ENCODE results near the gene ODC1. TPM values are rescaled to one million over a fixed set of nuclear protein-coding genes. Genes with fewer than 3 reads are reported as not detected.
"Not testable (repeated sequence)": the region's sequence is repeated elsewhere in the genome, so short reads cannot be mapped to it uniquely, and the experiment has no call there.

ODC1 gene
- 471 and 646 TPM in 2 replicates for total RNA-seq (2014; rRNA removed; shearing (Covaris generic); ENCODE audit: low replicate concordance)

DNA sequence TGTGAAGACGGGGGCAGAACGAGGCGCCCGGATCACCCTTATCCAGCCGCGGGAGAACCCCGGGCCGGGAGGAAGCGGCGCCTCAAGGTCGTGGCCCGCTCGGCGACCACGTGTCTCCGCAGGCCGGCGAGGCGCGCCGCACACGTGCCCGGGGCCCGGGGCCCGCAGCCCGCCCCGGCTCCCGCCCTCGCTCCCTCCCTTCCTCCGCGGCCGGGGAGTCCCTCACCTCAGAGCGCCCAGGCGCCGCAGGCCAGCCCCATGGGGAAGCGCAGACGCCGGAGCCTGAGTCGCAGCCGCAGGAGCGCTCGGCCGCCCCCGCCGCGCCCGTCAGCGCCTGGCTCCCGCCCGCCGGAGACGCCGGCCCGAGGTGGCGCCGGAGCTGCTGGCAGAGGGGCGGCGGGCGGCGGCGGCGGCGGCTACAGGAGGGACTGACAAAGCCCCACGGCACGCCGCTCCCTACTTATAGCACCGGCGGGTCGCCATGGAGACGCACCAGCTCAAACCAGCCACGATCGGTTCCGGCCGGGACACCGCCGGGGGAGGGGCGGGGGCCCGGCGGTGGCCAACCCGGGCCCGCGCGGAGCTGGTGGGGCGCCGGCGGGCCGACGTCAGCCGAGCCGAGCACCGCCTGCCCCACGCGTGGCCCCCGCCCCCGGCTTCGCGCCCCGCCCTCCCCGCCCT, at the start of gene ODC1:
TSS of gene ODC1 (minus strand) at position 433 of the 681 bp plus-strand sequence. CDS start 3,295 bp downstream, outside the sequence.
- Histone ChIP-seq H3K27me3 (no peaks in the 10 kb centered on the region), H3K4me3 (peak within 1 kb of the TSS; percentile 76), H3K9me3 (no peaks in the 10 kb centered on the region), H3K36me3 (peaks cover 40% of the 10 kb centered on the region)
- DNase-seq, result peak; percentile 97

- DNase-seq, result peak; percentile 91
- Histone ChIP-seq H3K36me3 (no peaks in the 10 kb centered on the region), H3K4me3 (no peak overlapping the region), H3K27me3 (no peaks in the 10 kb centered on the region), H3K9me3 (no peaks in the 10 kb centered on the region)
Measured at GRCh38 chr2:10497797-10498251, 49.7 kb upstream of the ODC1 start.

GRCh38 chr2:10495988-10496313, 47.8 kb upstream of the ODC1 start:
- H3K4me3 ChIP-seq, result no peak overlapping the region
- no peaks in the 10 kb centered on the region for H3K36me3 ChIP-seq
- H3K9me3 ChIP-seq, result no peaks in the 10 kb centered on the region
- H3K27me3 ChIP-seq, result no peaks in the 10 kb centered on the region
- no peak for DNase-seq

DNA sequence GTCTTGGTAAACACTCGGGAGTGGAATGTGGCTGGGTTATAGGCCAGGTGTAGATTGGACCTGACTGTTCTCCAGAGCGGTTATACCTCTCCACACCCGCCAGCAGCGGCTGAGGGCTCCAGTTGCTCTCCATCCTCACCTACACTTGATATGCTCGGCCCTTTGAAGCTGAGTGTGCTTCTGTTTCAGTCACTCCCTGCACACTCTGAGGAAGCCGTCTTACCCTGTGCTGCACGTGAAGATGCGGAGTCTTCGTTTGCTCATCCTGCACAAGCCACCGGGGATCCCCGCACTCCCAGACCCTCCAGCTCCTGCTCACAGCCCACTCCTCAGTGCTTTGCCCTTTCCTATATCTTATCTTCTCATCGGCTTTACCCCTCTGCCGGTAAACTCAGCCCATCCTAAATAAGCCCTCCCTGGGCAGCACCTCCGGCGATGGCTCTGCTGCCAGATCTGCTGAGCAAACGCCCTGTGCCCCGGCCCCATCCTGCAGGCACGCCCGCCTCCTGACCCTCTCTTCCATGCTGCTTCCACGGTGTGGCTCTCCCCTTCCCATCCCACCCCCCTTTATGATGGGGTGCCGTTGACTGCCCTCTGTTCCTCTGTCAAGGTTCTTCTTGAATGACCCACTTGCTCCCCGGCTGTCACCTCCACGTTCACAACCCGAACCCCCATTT, 47.3 kb upstream of the ODC1 start:
- DNase-seq, result no peak
- Histone ChIP-seq H3K36me3 (no peaks in the 10 kb centered on the region), H3K4me3 (no peak overlapping the region), H3K27me3 (no peaks in the 10 kb centered on the region), H3K9me3 (no peaks in the 10 kb centered on the region)

DNA sequence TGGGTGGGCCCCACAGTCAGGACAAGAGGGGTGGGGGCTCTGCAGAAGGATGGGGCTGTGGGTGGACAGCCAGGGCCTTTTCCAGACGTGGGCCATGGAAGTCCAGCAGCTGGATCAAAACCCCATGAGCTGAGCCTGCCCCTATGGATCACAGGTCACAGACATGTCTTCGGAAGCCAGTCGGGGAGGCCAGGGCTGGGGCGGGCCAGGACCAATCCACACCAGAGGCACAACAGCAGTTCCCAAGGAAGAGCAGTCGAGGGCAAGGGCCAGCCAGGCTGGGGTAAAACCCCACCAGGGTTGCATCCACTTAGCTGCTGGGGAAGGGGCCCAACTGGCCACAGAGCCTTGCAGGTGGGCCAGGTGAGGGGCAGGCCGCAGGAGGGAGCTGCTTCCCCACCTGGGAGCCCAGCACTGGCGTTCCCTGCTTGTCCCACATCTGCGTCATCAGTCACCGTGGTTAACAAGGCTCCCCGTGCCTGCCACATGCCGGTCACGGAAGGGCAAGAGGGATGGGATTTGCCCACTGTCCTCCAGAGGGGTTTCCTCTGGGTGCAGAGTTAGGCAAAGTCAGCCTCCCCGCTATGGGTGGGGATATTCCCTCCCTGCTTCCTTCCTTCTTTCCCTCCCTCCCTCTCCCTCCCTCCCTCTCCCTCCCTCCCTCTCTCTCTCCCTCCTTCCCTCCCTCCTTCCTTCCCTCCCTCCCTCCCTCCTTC, 46.4 kb upstream of the ODC1 start:
- no peak for DNase-seq
- H3K36me3 ChIP-seq, result no peaks in the 10 kb centered on the region
- H3K4me3 ChIP-seq, result no peak overlapping the region
- H3K27me3 ChIP-seq, result no peaks in the 10 kb centered on the region
- no peaks in the 10 kb centered on the region for H3K9me3 ChIP-seq

- Histone ChIP-seq H3K4me3 (no peak overlapping the region), H3K36me3 (no peaks in the 10 kb centered on the region), H3K27me3 (no peaks in the 10 kb centered on the region), H3K9me3 (no peaks in the 10 kb centered on the region)
- peak; percentile 94 for DNase-seq
Measured at GRCh38 chr2:10493634-10494281, 45.6 kb upstream of the ODC1 start.

DNA sequence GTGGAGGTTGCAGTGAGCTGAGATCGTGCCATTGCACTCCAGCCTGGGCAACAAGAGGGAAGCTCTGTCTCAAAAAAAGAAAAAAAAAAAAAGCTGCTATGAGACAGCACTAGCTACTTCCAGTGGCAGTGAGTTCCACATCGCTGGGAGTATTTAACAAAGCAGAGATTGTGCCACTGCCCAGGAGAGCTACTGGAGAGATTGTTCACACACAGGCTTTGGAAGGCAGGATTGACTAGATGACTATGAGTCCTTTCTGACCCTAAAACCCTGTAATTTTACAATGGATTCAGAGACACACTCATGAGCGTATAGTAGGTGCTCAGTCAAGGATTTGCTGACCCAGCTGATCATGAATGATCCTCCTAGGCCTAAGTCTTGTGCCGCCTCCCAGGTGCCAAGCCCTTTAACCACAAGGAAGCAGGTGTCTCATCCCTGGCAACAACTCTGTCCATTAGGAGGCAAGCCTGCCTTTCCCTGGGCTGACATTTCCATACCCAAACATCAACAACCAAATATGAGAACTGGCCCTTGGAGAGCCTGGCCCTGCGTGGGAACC, 45.0 kb upstream of the ODC1 start:
- no peak overlapping the region for H3K4me3 ChIP-seq
- no peaks in the 10 kb centered on the region for H3K36me3 ChIP-seq
- DNase-seq, result no peak

GRCh38 chr2:10490806-10491291, 42.7 kb upstream of the ODC1 start:
- no peaks in the 10 kb centered on the region for H3K27me3 ChIP-seq
- DNase-seq, result no peak
- no peaks in the 10 kb centered on the region for H3K9me3 ChIP-seq
- H3K36me3 ChIP-seq, result no peaks in the 10 kb centered on the region
- no peak overlapping the region for H3K4me3 ChIP-seq

More for the DNA sequence above, 45.0 kb upstream of the ODC1 start:
- H3K27me3 ChIP-seq, result no peaks in the 10 kb centered on the region
- no peaks in the 10 kb centered on the region for H3K9me3 ChIP-seq

DNA sequence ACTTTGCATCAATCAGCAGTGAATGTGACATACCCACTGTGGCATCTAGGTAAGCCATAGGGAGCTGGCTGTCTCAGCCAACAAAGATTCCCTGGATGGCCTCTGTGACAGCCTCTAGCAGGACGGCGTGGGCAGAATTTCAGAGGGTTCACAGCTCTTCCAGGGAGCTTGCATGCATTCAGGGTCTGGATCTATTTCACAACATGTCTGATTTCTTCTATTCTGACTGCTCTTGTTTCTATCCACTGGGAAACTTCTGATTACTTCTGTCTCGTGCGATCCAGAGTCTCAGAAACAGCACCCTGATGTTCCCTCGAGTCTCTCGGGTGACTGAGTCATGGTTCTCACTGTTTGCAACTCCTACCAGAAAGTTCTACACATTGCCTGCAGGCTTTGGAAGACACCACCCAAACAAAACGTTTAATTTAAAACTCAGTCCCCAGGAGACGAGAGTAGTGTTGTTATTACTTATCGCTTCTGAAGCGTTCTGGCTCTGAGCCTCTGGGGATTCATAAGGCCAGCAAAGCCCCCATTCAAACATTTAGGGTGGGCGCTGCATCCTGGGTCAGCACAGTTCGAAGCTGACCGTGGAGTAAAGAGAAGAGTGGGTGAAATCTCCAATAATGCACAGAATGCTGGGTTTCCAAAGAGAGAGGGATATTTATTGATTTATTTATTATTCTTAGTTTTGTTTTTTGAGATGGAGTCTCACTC, 41.9 kb upstream of the ODC1 start:
- H3K4me3 ChIP-seq, result no peak overlapping the region
- no peaks in the 10 kb centered on the region for H3K27me3 ChIP-seq
- no peaks in the 10 kb centered on the region for H3K9me3 ChIP-seq
- DNase-seq, result no peak
- H3K36me3 ChIP-seq, result no peaks in the 10 kb centered on the region

DNA sequence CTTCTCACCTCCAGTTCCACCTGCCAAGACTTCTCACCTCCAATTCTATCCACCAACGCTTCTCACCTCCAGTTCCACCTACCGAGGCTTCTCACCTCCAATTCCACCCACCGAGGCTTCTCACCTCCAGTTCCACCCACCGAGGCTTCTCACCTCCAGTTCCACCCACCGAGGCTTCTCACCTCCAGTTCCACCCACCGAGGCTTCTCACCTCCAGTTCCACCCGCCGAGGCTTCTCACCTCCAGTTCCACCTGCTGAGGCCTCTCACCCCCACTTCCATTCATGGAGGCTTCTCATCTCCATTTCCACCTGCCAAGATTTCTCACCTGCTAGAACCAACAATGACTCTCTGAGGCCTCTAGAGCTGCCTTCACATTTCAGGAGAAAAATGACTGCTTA, 40.0 kb upstream of the ODC1 start:
- not testable (repeated sequence) for H3K9me3 ChIP-seq

DNA sequence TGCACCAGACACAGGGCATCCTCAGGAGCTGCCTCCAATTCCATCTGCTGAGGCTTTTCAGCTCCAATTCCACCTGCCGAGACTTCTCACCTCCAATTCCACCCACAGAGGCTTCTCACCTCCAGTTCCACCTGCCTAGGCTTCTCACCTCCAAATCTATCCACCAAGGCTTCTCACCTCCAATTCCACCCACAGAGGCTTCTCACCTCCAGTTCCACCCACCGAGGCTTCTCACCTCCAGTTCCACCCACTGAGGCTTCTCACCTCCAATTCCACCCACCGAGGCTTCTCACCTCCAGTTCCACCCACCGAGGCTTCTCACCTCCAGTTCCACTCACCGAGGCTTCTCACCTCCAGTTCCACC, 39.6 kb upstream of the ODC1 start:
- DNase-seq, H3K27me3 ChIP-seq, H3K9me3 ChIP-seq, H3K36me3 ChIP-seq, H3K4me3 ChIP-seq: not testable (repeated sequence)

More for the DNA sequence above, 40.0 kb upstream of the ODC1 start:
- not testable (repeated sequence) for H3K4me3 ChIP-seq, H3K27me3 ChIP-seq, DNase-seq, H3K36me3 ChIP-seq

DNA sequence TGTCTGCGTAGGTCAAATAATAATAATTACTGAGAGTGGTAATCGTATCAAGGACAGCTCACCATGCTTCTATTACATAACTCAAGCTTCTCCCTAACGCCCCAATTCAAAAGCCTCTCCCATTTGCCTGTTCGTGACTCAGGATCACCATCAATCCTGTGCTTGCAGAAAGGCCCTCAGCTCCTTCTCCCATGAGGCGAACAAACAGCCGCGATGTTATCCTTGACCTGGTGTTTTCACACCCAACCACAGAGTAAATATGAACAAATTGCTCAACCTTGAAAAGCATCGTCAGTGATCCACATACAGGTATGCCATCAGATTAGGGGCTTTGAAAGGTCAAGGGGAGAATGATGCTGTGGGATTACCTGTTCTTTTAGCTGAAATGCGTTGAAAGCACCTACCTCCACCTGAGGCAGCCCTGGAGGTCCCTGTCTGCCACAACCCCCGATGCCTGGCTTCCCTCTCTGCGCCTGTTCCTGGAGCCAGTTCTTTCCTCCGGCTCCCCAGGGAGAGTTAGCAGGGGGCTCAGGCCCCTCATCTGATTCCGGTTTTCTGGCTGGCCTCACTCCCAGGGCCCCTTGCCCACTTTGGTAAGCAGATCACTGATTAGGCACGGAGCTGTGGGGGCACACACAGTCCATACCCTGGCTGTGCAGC, 39.1 kb upstream of the ODC1 start:
- DNase-seq, result no peak
- no peak overlapping the region for H3K4me3 ChIP-seq
- no peaks in the 10 kb centered on the region for H3K9me3 ChIP-seq
- H3K36me3 ChIP-seq, result no peaks in the 10 kb centered on the region
- H3K27me3 ChIP-seq, result no peaks in the 10 kb centered on the region; the same call in 1 of the 2 replicates

DNA sequence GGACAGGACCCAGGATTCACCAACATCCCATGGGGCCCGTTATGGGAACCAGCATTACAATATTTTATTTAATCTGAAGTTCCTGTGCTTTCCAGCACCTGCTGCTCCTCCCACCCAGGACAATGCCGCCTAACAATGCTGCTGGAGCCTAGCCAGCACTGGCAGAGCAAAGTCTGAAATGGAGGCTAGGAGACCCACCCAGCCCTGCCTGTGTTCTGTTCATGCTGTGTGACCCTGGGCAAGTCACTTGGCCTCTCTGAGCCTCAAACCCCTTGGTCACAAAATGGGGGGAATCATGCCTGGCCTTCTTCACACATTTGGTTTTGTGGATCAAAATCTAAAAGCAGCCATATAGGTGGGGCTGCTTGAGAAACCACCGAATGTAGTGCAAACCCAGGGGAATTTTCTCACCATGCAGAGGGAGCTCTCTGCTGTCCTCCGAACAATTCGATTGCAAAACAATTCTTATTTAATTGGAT, 38.5 kb upstream of the ODC1 start:
- Histone ChIP-seq H3K4me3 (no peak overlapping the region), H3K27me3 (no peaks in the 10 kb centered on the region; the same call in 1 of the 2 replicates), H3K36me3 (no peaks in the 10 kb centered on the region), H3K9me3 (no peaks in the 10 kb centered on the region)
- no peak for DNase-seq

DNA sequence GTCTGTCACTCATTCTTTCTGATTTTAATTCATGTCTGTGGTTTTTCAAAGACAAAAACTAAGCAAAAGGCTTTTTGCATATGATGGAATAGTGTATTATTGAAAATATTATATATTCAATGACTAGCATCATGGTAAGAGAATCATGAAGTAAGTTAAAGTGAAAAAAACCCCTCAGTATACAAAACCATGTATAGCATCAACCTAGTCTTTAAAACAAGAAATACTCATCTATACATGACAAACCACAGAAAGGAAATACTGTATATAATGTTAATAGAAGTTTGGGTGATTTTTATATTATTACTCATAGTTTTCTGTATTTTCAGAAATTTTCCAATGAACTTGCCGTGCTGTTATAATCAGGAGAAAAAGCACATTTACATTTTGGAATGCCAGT, 38.0 kb upstream of the ODC1 start:
- Histone ChIP-seq H3K9me3 (no peaks in the 10 kb centered on the region), H3K36me3 (no peaks in the 10 kb centered on the region), H3K27me3 (no peaks in the 10 kb centered on the region; the same call in 1 of the 2 replicates), H3K4me3 (no peak overlapping the region)
- DNase-seq, result no peak

DNA sequence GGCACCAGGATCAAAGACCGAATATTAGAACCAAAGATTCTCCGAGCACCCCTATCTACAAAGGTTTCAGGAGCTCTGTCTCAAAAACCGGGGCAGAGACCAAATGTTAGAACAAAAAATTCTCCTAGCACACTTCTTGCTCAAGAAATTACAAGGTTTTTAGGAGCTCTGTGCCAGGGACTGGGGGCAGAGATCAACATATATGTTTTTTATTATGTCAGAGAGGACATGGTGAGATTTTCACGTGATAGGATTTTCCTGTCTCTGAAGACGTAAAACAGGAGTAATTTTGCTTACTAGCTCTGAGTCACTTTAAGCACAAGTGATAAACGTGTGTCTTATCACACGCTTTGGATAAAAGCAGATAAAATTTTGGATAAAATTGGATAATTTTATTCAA, 34.8 kb upstream of the ODC1 start:
- no peaks in the 10 kb centered on the region for H3K36me3 ChIP-seq
- no peak overlapping the region for H3K4me3 ChIP-seq
- no peaks in the 10 kb centered on the region; the same call in 1 of the 2 replicates for H3K27me3 ChIP-seq
- no peaks in the 10 kb centered on the region for H3K9me3 ChIP-seq
- DNase-seq, result no peak

Data from MG63 (cell line).